Transverse colon (tissue), 4 donors: ENCODE results near the gene ALPP.

Experiments
- POLR2A ChIP-seq: fragments of 450-650 bp; IDR thresholded peaks from one replicate; pipeline ENCODE4 v1.6.1; 2016; ENCODE audit warnings: antibody characterized with exemption, mild to moderate bottlenecking, moderate library complexity
- POLR2AphosphoS5 ChIP-seq, 3 donors: sonication (generic); formaldehyde crosslinking; IDR thresholded peaks; one replicate each; pipeline ENCODE4 v1.6.1; 2016; ENCODE audit warnings: antibody characterized with exemption in 3 of 3
- TF ChIP-seq, protein P1 (sequence below), 5 experiments: fragments of 200-600 bp in 3 of 5; fragments of 450-650 bp in 2 of 5; sonication (generic) in 3 of 5; IDR thresholded peaks; 1 replicate in 2 of 5; 2 replicates in 3 of 5; pipeline ENCODE4 v1.5.1; 2016 to 2017; ENCODE audit warnings: antibody characterized with exemption in 5 of 5, inconsistent platforms in 3 of 5, mild to moderate bottlenecking in 2 of 5, moderate library complexity in 1 of 5

DNA sequence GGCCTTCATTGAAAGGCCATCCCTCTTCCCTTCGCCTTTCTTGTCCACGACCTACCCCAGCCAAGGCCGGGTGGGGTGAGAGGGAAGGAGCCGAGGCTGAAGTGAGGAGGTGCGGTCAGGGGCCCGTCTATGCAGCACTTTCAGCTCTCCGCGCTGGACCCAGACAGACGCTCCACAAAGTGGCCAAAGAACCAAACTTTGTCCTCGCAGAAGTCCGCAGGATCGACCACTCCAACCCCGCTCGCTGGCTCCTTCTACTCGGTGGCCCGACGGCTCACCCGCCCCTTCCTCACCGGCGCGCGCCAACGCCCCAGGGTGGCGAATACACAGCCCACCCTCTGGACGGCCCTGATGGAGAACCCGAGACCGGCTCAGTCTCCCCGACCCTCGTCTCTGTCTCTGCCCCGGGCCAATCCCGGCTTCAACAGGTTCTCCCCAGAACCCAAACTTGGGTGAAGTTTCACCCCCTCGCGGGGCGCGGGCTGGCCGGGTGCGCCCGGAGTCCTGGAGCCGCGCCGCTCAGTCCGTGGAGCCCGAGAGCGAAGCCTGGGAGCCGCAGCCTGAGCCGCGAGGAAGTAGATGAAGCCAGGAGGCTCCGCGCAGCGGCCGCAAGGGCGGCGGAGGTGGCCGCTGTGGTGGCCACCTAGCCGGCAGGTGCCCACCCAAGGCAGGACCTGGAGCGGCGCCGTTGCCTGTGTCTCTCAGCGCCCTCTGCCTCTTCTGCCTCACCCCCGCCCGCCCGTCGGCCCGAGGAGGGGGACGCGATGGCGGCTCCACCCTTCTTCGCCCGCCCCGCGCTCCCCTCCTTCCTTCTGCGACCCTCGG, 26.7 kb upstream of the ALPP start:
- TF ChIP-seq POLR2AphosphoS5 (IDR thresholded peaks at IDR 0.05) (no peak), POLR2A (no peak)
- TF ChIP-seq, protein P1, sequence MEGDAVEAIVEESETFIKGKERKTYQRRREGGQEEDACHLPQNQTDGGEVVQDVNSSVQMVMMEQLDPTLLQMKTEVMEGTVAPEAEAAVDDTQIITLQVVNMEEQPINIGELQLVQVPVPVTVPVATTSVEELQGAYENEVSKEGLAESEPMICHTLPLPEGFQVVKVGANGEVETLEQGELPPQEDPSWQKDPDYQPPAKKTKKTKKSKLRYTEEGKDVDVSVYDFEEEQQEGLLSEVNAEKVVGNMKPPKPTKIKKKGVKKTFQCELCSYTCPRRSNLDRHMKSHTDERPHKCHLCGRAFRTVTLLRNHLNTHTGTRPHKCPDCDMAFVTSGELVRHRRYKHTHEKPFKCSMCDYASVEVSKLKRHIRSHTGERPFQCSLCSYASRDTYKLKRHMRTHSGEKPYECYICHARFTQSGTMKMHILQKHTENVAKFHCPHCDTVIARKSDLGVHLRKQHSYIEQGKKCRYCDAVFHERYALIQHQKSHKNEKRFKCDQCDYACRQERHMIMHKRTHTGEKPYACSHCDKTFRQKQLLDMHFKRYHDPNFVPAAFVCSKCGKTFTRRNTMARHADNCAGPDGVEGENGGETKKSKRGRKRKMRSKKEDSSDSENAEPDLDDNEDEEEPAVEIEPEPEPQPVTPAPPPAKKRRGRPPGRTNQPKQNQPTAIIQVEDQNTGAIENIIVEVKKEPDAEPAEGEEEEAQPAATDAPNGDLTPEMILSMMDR (IDR thresholded peaks at IDR 0.05), result no peak
